K562 (cell line): ENCODE data around the gene DPEP1. TPM values are rescaled to one million over a fixed set of nuclear protein-coding genes. Genes with fewer than 3 reads are reported as not detected.

Experiments
- ATAC-seq: fragments of 200-7000 bp; cut with Tn5 transposase; 3 replicates; pipeline ENCODE4 v1.9.1; 2020; ENCODE audit warnings: moderate library complexity
- BruUV-seq: library from RNA; stranded (reverse); fragments of 400-500 nt; replicated peaks from 2 replicates; lab custom pipeline; 2021; lab: Mats Ljungman, UMichigan
- CTCF ChIA-PET: fragments of 300-600 bp; formaldehyde crosslinking; extraction: SDS; loops from one replicate; lab custom pipeline; 2021; ENCODE audit warnings: low intra/inter-chr PET ratio; lab: Yijun Ruan, JAX
- POLR2A ChIA-PET: fragments of 300-600, 350-650 bp; sonication (Branson Sonifier 250); formaldehyde crosslinking; extraction: SDS; loops from one replicate; lab custom pipeline; 2021; ENCODE audit warnings: antibody characterized with exemption, inconsistent platforms; lab: Yijun Ruan, JAX
- DNase-seq, 4 experiments: peaks; one replicate each; pipeline versions ENCODE4 v3.0.0 to v3.0.0-alpha.2; 2011 to 2018; ENCODE audit warnings: low spot score in 3 of 4, mixed read lengths in 3 of 4; ENCODE audit errors: extremely low read depth in 1 of 4
- FAIRE-seq: peaks from 2 replicates; lab custom pipeline; 2011; peaks lifted over from hg19 to GRCh38; lab: Jason Lieb, UNC
- H2AFZ ChIP-seq: 2 replicates; pipeline ENCODE4 v1.6.0; 2011; ENCODE audit warnings: low read depth, low read length, control low read depth, inconsistent platforms
- H3K27ac ChIP-seq: fragments of 200-600 bp; 3 replicates; pipeline ENCODE4 v1.8.0; 2011; ENCODE audit warnings: low read depth, mild to moderate bottlenecking, control low read depth, inconsistent platforms, low read length, moderate library complexity, mixed read lengths; ENCODE audit errors: extremely low read depth
- H3K27me3 ChIP-seq, 2 experiments: fragments of 300-600 bp in 1 of 2; 2 replicates in 1 of 2; 3 replicates in 1 of 2; pipeline versions ENCODE4 v1.6.0 to v1.8.0; 2011; ENCODE audit warnings: inconsistent platforms in 2 of 2, low read length in 2 of 2, mild to moderate bottlenecking in 1 of 2, mixed read lengths in 1 of 2, moderate library complexity in 1 of 2; ENCODE audit not compliant: control insufficient read depth in 2 of 2, insufficient read depth in 2 of 2
- H3K36me3 ChIP-seq: fragments of 300-600 bp; 3 replicates; pipeline ENCODE4 v1.8.0; 2011; ENCODE audit warnings: mild to moderate bottlenecking, low read length, inconsistent platforms; ENCODE audit not compliant: control insufficient read depth, insufficient read depth
- H3K4me1 ChIP-seq, 2 experiments: fragments of 200-600 bp in 1 of 2; replicated peaks in 1 of 2; 2 replicates in 1 of 2; 3 replicates in 1 of 2; pipeline versions ENCODE4 v1.5.1 to v1.8.0; 2011; ENCODE audit warnings: inconsistent platforms in 2 of 2, low read length in 2 of 2, mild to moderate bottlenecking in 1 of 2, mixed read lengths in 1 of 2, moderate library complexity in 1 of 2; ENCODE audit not compliant: control insufficient read depth in 2 of 2, insufficient read depth in 2 of 2
- H3K4me2 ChIP-seq: 2 replicates; pipeline ENCODE4 v1.6.1; 2011; ENCODE audit warnings: low read length, control low read depth, inconsistent platforms, mixed read lengths; ENCODE audit not compliant: insufficient read depth
- H3K4me3 ChIP-seq: fragments of 200-600 bp; sonication (generic), shearing (Covaris generic); 2 replicates; pipeline ENCODE4 v1.5.1; 2016; ENCODE audit warnings: control low read depth, inconsistent platforms
- H3K79me2 ChIP-seq: fragments of 200-600 bp; 3 replicates; pipeline ENCODE4 v1.8.0; 2011; ENCODE audit warnings: low read length, inconsistent platforms; ENCODE audit not compliant: control insufficient read depth, insufficient read depth
- H3K9ac ChIP-seq, 2 experiments: 2 replicates each; pipeline versions ENCODE4 v1.6.0 to v1.6.1; 2011; ENCODE audit warnings: low read depth in 2 of 2, low read length in 2 of 2, control low read depth in 1 of 2, inconsistent platforms in 1 of 2, mild to moderate bottlenecking in 1 of 2, mixed read lengths in 1 of 2; ENCODE audit not compliant: insufficient read depth in 1 of 2
- H3K9me1 ChIP-seq: one replicate; pipeline ENCODE4 v1.6.0; 2011; ENCODE audit warnings: inconsistent platforms, mild to moderate bottlenecking, low read length, moderate library complexity; ENCODE audit not compliant: control insufficient read depth, insufficient read depth
- H3K9me3 ChIP-seq: replicated peaks from 2 replicates; pipeline ENCODE4 v1.5.1; 2011; ENCODE audit warnings: low read depth, low read length, inconsistent platforms; ENCODE audit not compliant: control insufficient read depth, insufficient read depth
- H4K20me1 ChIP-seq: replicated peaks from 2 replicates; pipeline ENCODE4 v1.6.1; 2011; ENCODE audit warnings: low read length, inconsistent platforms, mixed read lengths; ENCODE audit not compliant: control insufficient read depth, insufficient read depth
- ARID2 ChIP-seq: fragments of 450-650 bp; IDR thresholded peaks from 2 replicates; pipeline ENCODE4 v1.6.1; 2017; ENCODE audit warnings: antibody characterized with exemption, mild to moderate bottlenecking
- CBX5 ChIP-seq: IDR thresholded peaks from 2 replicates; pipeline ENCODE4 v1.6.1; 2014; ENCODE audit warnings: low read depth, borderline replicate concordance
- CLOCK ChIP-seq: fragments of 250-450 bp; sonication (Bioruptor Pico); IDR thresholded peaks from 2 replicates; pipeline ENCODE4 v1.4.0; 2020; ENCODE audit warnings: mild to moderate bottlenecking, moderate library complexity, borderline replicate concordance
- ETS2 ChIP-seq: IDR thresholded peaks from 2 replicates; pipeline ENCODE4 v1.6.1; 2016; ENCODE audit warnings: borderline replicate concordance, missing genetic modification characterization, mild to moderate bottlenecking, moderate library complexity, missing compliant biosample characterization; ENCODE audit not compliant: poor library complexity, severe bottlenecking
- HOXB6 ChIP-seq: fragments of 250-450 bp; sonication (Bioruptor Pico); IDR thresholded peaks from 2 replicates; pipeline ENCODE4 v1.5.1; 2022; ENCODE audit warnings: mild to moderate bottlenecking, borderline replicate concordance
- IRF2 ChIP-seq: sonication (generic); formaldehyde crosslinking; IDR thresholded peaks from 2 replicates; pipeline ENCODE4 v1.8.1; 2022; ENCODE audit warnings: mild to moderate bottlenecking, missing genetic modification reagents
- MCM3 ChIP-seq: fragments of 450-650 bp; IDR thresholded peaks from 2 replicates; pipeline ENCODE4 v1.6.1; 2016
- NCOR1 ChIP-seq: fragments of 450-650 bp; IDR thresholded peaks from 2 replicates; pipeline ENCODE4 v1.6.1; 2016; ENCODE audit warnings: mild to moderate bottlenecking, moderate library complexity
- SLC30A9 ChIP-seq: fragments of 250-450 bp; sonication (Bioruptor Pico); IDR thresholded peaks from 2 replicates; pipeline ENCODE4 v1.8.0; 2022; ENCODE audit warnings: mild to moderate bottlenecking, moderate library complexity
- SRF ChIP-seq, 2 experiments: fragments of 250-450, 450-650 bp in 1 of 2; sonication (Bioruptor Pico) in 1 of 2; sonication (generic) in 1 of 2; formaldehyde crosslinking; IDR thresholded peaks; 2 replicates each; pipeline versions ENCODE4 v1.5.0 to v1.5.1; 2020 to 2022; ENCODE audit warnings: mild to moderate bottlenecking in 1 of 2, missing genetic modification reagents in 1 of 2
- TRIM28 ChIP-seq: fragments of 450-650 bp; IDR thresholded peaks from 2 replicates; pipeline ENCODE4 v1.6.1; 2017
- ZBTB17 ChIP-seq: fragments of 450-650 bp; formaldehyde crosslinking; IDR thresholded peaks from 2 replicates; pipeline ENCODE4 v1.4.0; 2020; ENCODE audit warnings: mild to moderate bottlenecking
- ZNF444 ChIP-seq: fragments of 250-450 bp; sonication (Bioruptor Pico); IDR thresholded peaks from 2 replicates; pipeline ENCODE4 v1.4.0; 2020; ENCODE audit warnings: mild to moderate bottlenecking, moderate library complexity
- WGBS: fragments of 100-300 bp; shearing (Covaris generic); methylation state at CpG from one replicate; pipeline ENCODE4 v1.1.6; 2016; ENCODE audit warnings: low coverage, mixed read lengths; ENCODE audit not compliant: insufficient coverage; ENCODE audit errors: missing lambda C conversion rate; 5-methylcytosine and 5-hydroxymethylcytosine counted together
- in situ Hi-C: fragments of 300-500 bp; cut with MboI; formaldehyde crosslinking; loops from 4 replicates; pipeline ENCODE4 v1.15.0; 2018; ENCODE audit warnings: inconsistent platforms, mixed read lengths
- intact Hi-C: fragments of 100-400 bp; cut with micrococcal nuclease; formaldehyde crosslinking; loops from 2 replicates; pipeline ENCODE4 v1.14.2; 2022
- polyA plus RNA-seq, 8 experiments: library from polyadenylated mRNA; depleted of rRNA in 4 of 8; stranded (reverse) in 5 of 8; unstranded in 3 of 8; fragments of >200 nt; fragmentation: Nextera tagmentation in 2 of 8; fragmentation: Illumina TruSeq in 1 of 8; extraction: Ambion mirVana in 2 of 8; extraction: Trizol in 1 of 8; gene quantifications; 2 replicates each; pipeline versions ENCODE4 v1.2.1 to v1.2.3, GENCODE V29; 2011 to 2014; ENCODE audit warnings: inconsistent platforms in 1 of 8, missing spikeins in 1 of 8
- total RNA-seq, 7 experiments: library from RNA; depleted of rRNA in 6 of 7; stranded (reverse); fragments of >200 nt in 6 of 7; fragmentation: Illumina TruSeq in 2 of 7; extraction: Trizol in 2 of 7; gene quantifications; 2 replicates each; pipeline versions ENCODE4 v1.2.1 to v1.2.3, GENCODE V29; 2011 to 2021; ENCODE audit warnings: low replicate concordance in 1 of 7
- TF ChIP-seq, protein P1 (sequence below): IDR thresholded peaks from 2 replicates; pipeline ENCODE4 v1.6.1; 2014; ENCODE audit warnings: antibody characterized with exemption
- TF ChIP-seq, protein P2 (sequence below): fragments of 450-650 bp; formaldehyde crosslinking; IDR thresholded peaks from 2 replicates; pipeline ENCODE4 v1.4.0; 2020; ENCODE audit warnings: mild to moderate bottlenecking, moderate library complexity
- TF ChIP-seq, protein P3 (sequence below): fragments of 450-650 bp; IDR thresholded peaks from 2 replicates; pipeline ENCODE4 v1.6.1; 2016

Gene DPEP1
- total and polyA plus RNA-seq, 9 of the 15 experiments (the other 6 are each of a cell fraction or from before 2014, with no cell fraction given) = 0.14 to 0.31 (median 0.20) TPM; not detected in 6

DNA sequence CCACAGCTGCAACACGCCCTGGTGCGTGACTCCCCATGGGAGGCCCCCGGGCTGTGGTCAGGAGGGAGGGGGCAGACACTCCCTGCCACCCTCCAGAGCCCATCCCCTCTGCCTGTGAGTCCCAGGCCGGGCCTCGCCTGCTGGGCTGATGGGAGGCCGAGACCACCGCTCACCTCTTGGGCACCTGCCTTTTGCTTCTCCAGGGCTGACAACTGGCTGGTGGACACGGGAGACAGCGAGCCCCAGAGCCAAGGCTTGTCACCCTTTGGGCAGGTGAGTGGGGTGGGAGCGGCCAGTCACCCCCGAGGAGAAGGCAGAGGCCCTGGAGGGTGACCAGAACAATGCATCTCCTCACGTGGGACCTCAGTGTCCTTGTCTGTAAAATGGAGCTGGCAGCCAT, 23.2 kb downstream of the DPEP1 start:
- WGBS = 23% methylated on average over 12 of the region's 12 CpGs
- intact Hi-C loops = loop anchor here (5.0 kb wide), 1 partner anchor 34 kb away; no protein-coding TSS in a partner anchor
- ChIA-PET CTCF (no interaction called here), POLR2A (no interaction called here)
- DNase-seq = no peak
- Histone ChIP-seq H2AFZ (no peak overlapping the region), H3K36me3 (no peaks in the 10 kb centered on the region), H3K4me2 (no peak overlapping the region), H3K4me3 (no peak overlapping the region), H3K27me3 (peaks cover 7 to 37% of the 10 kb centered on the region in 2 experiments), H3K9me1 (no peaks in the 10 kb centered on the region), H3K9me3 (no peaks in the 10 kb centered on the region), H3K4me1 (peaks cover 0 to 48% of the 10 kb centered on the region in 2 experiments; a peak in 2 of 5 replicates), H3K27ac (no peak overlapping the region), H3K9ac (no peak overlapping the region; a peak in 1 of 4 replicates), H3K79me2 (no peaks in the 10 kb centered on the region), H4K20me1 (no peaks in the 10 kb centered on the region)
- in situ Hi-C loops = no loop called here
- no TSS peak for BruUV-seq
- FAIRE-seq = no peak
- ATAC-seq = no peak
- TF ChIP-seq, protein P1, sequence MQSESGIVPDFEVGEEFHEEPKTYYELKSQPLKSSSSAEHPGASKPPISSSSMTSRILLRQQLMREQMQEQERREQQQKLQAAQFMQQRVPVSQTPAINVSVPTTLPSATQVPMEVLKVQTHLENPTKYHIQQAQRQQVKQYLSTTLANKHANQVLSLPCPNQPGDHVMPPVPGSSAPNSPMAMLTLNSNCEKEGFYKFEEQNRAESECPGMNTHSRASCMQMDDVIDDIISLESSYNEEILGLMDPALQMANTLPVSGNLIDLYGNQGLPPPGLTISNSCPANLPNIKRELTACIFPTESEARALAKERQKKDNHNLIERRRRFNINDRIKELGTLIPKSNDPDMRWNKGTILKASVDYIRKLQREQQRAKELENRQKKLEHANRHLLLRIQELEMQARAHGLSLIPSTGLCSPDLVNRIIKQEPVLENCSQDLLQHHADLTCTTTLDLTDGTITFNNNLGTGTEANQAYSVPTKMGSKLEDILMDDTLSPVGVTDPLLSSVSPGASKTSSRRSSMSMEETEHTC = no peak
- TF ChIP-seq, protein P2, sequence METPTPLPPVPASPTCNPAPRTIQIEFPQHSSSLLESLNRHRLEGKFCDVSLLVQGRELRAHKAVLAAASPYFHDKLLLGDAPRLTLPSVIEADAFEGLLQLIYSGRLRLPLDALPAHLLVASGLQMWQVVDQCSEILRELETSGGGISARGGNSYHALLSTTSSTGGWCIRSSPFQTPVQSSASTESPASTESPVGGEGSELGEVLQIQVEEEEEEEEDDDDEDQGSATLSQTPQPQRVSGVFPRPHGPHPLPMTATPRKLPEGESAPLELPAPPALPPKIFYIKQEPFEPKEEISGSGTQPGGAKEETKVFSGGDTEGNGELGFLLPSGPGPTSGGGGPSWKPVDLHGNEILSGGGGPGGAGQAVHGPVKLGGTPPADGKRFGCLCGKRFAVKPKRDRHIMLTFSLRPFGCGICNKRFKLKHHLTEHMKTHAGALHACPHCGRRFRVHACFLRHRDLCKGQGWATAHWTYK (CRISPR knock-in tag) = no peak
- TF ChIP-seq ARID2 (no peak), MCM3 (no peak), ZBTB17 (CRISPR knock-in tag) (no peak), TRIM28 (no peak), HOXB6 (CRISPR knock-in tag) (no peak), CBX5 (no peak), CLOCK (CRISPR knock-in tag) (no peak), SLC30A9 (CRISPR knock-in tag) (no peak), ZNF444 (no peak), NCOR1 (no peak), SRF (CRISPR knock-in tag; IDR thresholded peaks at IDR 0.05) (no peak), IRF2 (CRISPR knock-in tag) (no peak), ETS2 (tag) (no peak)
- TF ChIP-seq, protein P3, sequence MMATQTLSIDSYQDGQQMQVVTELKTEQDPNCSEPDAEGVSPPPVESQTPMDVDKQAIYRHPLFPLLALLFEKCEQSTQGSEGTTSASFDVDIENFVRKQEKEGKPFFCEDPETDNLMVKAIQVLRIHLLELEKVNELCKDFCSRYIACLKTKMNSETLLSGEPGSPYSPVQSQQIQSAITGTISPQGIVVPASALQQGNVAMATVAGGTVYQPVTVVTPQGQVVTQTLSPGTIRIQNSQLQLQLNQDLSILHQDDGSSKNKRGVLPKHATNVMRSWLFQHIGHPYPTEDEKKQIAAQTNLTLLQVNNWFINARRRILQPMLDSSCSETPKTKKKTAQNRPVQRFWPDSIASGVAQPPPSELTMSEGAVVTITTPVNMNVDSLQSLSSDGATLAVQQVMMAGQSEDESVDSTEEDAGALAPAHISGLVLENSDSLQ = no peak
